Testis (tissue), 2 donors: ENCODE data around the gene C11orf24.

Source experiments
- POLR2A ChIP-seq: fragments of 450-650 bp; IDR thresholded peaks from one replicate; pipeline ENCODE4 v1.6.1; 2017; ENCODE audit warnings: antibody characterized with exemption, mild to moderate bottlenecking, moderate library complexity
- TF ChIP-seq, protein P1 (sequence below), 3 experiments: fragments of 450-650 bp in 2 of 3; fragments of 200-600 bp in 1 of 3; sonication (generic) in 1 of 3; IDR thresholded peaks; one replicate each; pipeline ENCODE4 v1.5.1; 2016 to 2019; ENCODE audit warnings: antibody characterized with exemption in 3 of 3, mild to moderate bottlenecking in 2 of 3, moderate library complexity in 1 of 3

GRCh38 chr11:68300076-68300830, 28.5 kb upstream of the C11orf24 start:
- TF ChIP-seq, protein P1, sequence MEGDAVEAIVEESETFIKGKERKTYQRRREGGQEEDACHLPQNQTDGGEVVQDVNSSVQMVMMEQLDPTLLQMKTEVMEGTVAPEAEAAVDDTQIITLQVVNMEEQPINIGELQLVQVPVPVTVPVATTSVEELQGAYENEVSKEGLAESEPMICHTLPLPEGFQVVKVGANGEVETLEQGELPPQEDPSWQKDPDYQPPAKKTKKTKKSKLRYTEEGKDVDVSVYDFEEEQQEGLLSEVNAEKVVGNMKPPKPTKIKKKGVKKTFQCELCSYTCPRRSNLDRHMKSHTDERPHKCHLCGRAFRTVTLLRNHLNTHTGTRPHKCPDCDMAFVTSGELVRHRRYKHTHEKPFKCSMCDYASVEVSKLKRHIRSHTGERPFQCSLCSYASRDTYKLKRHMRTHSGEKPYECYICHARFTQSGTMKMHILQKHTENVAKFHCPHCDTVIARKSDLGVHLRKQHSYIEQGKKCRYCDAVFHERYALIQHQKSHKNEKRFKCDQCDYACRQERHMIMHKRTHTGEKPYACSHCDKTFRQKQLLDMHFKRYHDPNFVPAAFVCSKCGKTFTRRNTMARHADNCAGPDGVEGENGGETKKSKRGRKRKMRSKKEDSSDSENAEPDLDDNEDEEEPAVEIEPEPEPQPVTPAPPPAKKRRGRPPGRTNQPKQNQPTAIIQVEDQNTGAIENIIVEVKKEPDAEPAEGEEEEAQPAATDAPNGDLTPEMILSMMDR (IDR thresholded peaks at IDR 0.05), result no peak
- no peak for TF ChIP-seq POLR2A
